DOHH2 (cell line): ENCODE data around the gene SERINC5.

Experiments
- EZH2phosphoT487 ChIP-seq: fragments of 200-600 bp; sonication (generic); IDR thresholded peaks from 2 replicates; pipeline ENCODE4 v1.6.1; 2017; ENCODE audit warnings: borderline replicate concordance, mild to moderate bottlenecking, antibody characterized with exemption, low read length, moderate library complexity, mixed read lengths
- TF ChIP-seq, protein P1 (sequence below): fragments of 200-600 bp; sonication (generic); IDR thresholded peaks from one replicate; pipeline ENCODE4 v1.5.1; 2014; ENCODE audit warnings: antibody characterized with exemption, mild to moderate bottlenecking, low read depth, low read length; ENCODE audit not compliant: poor library complexity, severe bottlenecking

DNA sequence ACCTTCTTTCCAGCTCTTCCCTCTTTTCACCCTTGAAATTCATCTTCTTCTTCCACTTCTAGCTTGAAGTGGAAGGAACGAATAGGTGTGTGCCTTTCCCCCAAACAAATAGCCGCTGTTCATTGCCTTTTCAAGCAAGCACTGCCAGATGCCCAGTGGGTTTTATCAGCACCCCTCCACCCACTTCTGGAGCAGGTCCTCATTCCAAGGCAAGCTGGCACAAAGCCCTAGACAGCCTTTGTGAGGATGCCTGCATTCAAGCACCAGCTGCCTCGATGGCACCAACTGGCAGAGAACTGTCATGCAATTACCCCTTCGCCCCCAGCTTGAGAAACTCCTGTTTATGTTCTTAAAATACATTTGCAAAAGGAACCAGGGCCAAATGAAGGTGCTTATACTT lies 36.5 kb downstream of the SERINC5 start:
- TF ChIP-seq, protein P1, sequence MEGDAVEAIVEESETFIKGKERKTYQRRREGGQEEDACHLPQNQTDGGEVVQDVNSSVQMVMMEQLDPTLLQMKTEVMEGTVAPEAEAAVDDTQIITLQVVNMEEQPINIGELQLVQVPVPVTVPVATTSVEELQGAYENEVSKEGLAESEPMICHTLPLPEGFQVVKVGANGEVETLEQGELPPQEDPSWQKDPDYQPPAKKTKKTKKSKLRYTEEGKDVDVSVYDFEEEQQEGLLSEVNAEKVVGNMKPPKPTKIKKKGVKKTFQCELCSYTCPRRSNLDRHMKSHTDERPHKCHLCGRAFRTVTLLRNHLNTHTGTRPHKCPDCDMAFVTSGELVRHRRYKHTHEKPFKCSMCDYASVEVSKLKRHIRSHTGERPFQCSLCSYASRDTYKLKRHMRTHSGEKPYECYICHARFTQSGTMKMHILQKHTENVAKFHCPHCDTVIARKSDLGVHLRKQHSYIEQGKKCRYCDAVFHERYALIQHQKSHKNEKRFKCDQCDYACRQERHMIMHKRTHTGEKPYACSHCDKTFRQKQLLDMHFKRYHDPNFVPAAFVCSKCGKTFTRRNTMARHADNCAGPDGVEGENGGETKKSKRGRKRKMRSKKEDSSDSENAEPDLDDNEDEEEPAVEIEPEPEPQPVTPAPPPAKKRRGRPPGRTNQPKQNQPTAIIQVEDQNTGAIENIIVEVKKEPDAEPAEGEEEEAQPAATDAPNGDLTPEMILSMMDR = no peak
- no peak for TF ChIP-seq EZH2phosphoT487
